ENCODE results near the gene CCDC85B.

- TF ChIP-seq, protein P1, sequence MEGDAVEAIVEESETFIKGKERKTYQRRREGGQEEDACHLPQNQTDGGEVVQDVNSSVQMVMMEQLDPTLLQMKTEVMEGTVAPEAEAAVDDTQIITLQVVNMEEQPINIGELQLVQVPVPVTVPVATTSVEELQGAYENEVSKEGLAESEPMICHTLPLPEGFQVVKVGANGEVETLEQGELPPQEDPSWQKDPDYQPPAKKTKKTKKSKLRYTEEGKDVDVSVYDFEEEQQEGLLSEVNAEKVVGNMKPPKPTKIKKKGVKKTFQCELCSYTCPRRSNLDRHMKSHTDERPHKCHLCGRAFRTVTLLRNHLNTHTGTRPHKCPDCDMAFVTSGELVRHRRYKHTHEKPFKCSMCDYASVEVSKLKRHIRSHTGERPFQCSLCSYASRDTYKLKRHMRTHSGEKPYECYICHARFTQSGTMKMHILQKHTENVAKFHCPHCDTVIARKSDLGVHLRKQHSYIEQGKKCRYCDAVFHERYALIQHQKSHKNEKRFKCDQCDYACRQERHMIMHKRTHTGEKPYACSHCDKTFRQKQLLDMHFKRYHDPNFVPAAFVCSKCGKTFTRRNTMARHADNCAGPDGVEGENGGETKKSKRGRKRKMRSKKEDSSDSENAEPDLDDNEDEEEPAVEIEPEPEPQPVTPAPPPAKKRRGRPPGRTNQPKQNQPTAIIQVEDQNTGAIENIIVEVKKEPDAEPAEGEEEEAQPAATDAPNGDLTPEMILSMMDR (IDR thresholded peaks at IDR 0.05; ENCODE audit: borderline replicate concordance, extremely low read depth, low read length, poor library complexity, severe bottlenecking): no peak
- TF ChIP-seq EZH2 (IDR thresholded peaks at IDR 0.05; ENCODE audit: borderline replicate concordance, low read depth, low read length, severe bottlenecking): no peak
These were observed 17.4 kb downstream of the CCDC85B start for GRCh38 chr11:65907878-65908277.
